HG03039 (cell line): ENCODE data around the gene HTR3C.
"Not testable (repeated sequence)": the region's sequence is repeated elsewhere in the genome, so short reads cannot be mapped to it uniquely, and the experiment has no call there.

Source experiments
- ATAC-seq: cut with Tn5 transposase; IDR thresholded peaks from one replicate; pipeline ENCODE4 v1.9.1; 2021; ENCODE audit warnings: mild to moderate bottlenecking, moderate library complexity; ENCODE audit not compliant: unreplicated experiment

HTR3C gene

DNA sequence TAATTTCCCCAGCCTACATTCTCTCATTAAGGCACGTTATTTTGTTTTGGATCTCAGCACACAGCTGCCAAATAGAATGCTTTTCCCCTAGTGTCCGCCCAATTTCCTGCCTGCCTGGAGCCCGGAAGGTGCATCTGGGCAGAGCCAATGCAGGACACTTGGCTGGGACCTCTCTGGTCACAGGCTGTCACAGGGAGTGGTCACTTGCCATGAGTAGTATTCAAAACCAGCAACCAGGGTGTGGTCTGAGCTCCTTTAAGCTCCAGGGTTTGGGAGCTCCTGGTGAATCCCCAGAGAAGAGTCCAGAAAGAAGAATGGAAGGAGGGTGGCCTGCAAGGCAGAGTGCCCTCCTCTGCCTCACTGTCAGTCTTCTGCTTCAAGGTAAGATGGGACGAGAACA is at the start of gene HTR3C:
Gene HTR3C (plus strand): TSS at position 281 of the 400 bp plus-strand sequence. CDS start 34 bp downstream, at position 315.
- ATAC-seq, result no peak

DNA sequence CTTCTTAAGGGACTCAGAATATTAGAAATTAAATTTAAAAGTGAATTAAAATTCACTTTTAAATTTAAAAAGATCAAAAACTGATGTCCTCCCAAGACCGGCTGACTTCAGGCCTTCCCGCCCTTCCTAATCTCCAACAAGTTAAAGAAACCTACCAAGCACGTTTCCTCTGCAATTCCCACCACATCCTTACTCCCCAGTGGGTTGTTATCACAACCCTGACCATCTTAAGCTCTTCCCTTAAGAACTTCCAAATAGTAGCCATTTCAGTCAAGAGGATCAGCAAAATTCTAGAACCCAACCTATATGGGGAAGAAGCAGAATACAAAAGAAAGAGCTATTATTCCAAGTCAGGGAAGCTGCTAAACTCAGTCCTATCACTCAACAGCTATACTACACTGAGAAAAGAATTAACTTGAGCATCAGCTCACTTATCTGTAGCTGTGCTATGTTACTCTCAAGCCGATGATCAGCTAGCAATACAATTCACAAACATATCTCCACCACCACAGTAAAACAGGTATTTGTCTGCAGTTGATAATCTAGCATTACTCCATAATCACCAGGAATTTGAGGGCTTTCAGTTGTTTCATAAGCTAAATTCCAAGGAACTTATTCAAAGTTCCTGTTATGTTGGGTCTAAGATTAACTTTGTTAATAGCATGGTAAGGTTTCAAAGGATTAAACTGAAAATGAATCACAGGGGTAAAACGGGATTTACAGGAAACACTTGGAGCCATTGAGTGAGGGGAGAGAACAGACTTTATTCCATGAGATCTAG is 49.5 kb upstream of the HTR3C start:
- no peak for ATAC-seq

- no peak for ATAC-seq
Measured at GRCh38 chr3:184004476-184004875, 48.4 kb upstream of the HTR3C start.

DNA sequence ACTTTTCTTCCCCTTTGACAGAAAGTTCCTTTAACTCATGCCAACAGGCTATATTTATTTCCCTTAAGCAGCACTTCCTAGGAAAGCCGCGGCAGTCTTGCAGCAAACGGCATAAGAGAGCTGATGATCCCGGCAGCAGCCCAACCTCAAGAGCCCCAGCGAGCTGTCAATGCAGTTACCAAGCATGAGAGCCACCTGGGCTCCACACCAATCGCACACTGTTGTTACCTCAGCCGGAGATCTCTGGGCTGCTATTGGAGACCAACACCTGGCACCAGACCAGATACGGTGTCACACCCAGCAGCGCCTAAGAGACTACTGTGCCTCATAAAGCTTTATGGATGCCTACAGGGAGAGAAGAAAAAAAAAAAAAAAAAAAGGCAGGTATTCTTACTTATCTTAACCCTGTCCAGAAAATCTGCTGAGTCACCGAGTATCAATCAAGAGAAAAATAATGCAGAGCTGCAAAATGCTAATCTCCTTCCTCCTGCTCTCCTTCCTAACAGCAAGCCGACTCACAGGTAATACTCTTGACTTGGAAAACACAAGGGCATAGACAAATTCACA is 46.8 kb upstream of the HTR3C start:
- no peak for ATAC-seq

- ATAC-seq, result not testable (repeated sequence)
Measured at GRCh38 chr3:184007143-184007813, 45.6 kb upstream of the HTR3C start.

DNA sequence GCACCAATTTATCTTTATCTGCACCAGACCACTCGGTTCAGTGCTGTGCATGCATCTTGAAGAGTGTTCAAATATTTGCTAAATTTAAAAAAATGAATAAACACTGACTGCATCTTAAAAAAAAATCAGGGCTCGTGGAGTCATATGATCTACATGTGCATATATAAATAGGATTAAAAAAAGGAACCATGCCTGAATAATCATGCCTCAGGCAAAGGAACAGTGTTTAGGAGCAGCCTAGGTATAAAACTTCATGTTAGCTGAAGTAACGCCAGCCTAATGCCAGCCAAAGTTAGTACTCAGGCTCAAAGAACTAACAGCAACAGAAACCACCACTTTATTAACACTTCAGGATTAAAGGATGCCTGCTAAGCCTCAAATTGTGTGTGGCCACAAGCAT is 44.7 kb upstream of the HTR3C start:
- ATAC-seq, result no peak

GRCh38 chr3:184011230-184011876 is 41.5 kb upstream of the HTR3C start:
- ATAC-seq, result no peak

DNA sequence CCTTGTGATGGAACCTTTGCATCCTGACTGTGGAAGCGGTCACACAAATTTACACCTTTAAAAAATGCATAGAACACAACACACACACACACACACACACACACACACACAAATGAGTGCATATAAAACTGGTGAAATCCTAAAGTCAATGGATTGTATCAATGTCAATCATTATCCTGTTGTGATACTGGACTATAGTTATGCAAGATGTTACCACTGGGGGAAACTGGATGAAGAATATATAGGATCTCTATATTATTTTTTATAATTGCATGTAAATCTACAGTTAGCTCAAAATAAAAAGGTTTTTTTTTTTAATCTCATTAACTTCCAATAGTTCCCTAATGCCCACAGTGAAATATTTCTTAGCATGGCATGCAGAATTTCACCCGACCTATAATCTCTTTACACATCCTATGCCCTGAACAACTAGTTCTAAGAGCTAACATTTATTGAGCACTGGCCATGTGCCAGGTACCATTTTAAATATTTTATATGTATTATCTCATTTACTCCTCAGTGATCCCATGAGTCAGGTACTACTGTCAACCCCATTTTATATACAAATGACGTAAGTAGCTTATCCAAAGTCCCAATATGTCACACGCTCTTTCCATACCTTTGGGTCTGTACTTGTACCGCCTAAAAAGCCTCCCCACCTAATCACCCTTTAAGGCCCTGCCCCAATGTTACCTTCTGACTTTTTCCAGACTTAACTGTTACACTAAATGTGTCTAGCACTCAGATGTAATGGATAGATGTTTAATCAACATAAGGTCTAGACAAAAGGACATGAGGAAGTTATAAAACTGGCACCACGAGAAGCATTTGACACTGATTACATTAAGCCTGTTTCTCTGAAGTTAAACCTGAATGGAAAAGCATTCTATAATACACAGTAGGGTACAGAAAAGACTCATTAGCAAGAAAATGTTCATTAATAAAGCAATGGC is 40.6 kb upstream of the HTR3C start:
- no peak for ATAC-seq

DNA sequence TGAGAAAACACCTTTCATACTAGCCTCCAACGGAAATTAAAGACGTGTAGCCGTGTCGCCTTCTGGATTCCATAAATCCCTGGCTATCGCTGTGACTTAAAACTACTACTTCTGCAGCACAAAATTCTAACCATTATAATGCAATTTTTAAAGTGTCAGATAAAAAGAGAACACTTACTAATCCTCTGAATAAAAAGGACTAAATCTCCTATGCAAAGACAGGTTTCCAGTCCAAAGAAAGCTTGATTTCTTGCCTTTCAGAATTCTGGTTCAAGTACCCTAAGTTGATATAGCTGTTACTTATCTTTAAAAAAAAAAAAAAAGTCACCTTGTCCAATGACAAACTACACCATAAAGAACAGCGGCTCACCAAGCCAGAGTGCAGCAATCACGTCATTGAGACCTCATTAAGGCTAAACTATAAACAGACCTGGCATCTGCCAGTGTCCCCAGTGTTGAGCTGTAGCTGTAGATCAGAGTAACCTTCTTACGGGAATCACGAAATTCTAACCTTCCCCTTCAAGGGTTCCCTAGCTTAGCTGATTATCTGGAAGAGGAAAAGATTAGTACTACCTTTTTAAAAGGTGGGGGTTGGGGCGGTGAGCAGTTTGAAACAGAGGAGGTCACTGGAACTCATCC is 37.3 kb upstream of the HTR3C start:
- ATAC-seq, result no peak

DNA sequence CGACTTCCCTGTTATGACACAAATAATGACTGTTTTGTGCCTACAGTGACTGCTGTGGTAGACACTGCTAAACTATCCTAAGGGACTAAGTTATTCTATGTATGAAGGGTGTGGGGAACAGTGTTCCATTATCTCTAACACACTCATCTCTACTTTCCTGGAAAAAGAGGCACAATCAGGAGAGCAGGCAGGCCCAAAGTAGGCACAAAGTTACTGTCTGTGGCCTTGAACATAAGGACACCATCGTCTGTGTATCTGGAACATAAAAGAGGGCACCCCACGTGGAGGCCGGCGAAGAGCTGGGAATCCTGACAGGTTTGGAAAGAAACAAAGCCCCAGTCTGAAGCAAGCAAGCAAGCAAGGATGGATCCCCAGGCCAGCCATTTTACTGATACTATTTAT is 36.7 kb upstream of the HTR3C start:
- no peak for ATAC-seq

DNA sequence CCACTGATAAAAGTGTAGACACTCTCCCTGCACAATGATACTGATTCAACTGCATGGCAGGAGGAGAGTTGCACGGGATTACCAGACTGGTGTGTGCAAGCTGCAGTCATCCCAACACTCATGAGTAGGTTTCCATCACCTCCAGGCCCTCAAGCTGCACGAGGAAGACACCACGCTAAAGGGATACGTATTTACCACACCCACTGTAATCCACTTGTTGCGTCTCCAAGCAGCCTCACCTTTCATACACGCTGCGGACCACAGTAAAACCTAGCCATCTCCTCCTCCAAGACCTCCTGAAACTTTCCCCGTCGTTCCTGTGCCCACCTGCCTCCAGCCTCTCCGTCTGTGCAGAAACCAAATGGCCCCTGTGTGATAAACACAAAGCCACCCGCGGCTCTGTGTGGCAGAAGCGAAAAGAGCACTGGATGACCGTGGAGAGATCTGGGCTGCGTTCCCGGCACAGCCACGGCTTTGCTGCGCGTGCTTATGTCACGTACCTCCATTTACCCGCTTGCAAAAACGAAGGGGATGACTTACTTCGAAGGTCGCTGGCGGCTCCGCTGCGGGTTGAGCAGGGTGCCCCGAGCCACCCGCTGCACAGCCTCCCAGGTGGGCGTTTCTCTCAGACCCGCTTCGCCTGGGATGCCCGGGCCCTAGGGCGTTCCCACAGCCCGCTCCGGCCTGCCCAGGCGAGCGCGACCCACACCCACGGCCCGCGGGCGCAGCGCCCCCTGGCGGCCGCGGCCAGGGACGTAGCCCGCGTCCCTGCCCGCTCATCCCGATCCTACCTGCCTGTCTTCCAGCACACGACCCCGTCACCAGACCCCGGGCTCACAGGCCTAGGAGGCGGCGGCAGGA is 35.8 kb upstream of the HTR3C start:
- peak; percentile 84 for ATAC-seq

GRCh38 chr3:184017672-184018423 is 35.0 kb upstream of the HTR3C start, which contains the start of gene ABCC5:
Gene ABCC5 (minus strand): TSS chr3:184017884. CDS start chr3:184014392, 3,492 bp downstream.
- peak; percentile 89 for ATAC-seq

GRCh38 chr3:184018424-184018973 is 34.3 kb upstream of the HTR3C start:
- ATAC-seq, result no peak

GRCh38 chr3:184022323-184022722 is 30.5 kb upstream of the HTR3C start:
- no peak for ATAC-seq

DNA sequence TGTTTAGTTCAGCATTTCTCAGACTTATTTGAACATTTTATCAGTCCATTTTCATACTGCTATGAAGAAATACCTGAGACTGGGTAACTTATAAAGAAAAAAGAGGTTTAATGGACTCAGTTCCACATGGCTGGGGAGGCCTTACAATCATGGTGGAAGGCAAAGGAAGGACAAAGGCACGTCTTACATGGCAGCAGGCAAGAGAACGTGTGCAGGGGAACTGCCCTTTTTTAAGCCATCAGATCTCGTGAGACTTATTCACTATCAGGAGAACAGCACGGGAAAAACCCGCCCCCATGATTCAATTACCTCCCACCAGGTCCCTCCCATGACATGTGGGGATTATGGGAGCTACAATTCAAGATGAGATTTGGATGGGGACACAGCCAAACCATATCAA is 27.6 kb upstream of the HTR3C start:
- ATAC-seq, result not testable (repeated sequence)

DNA sequence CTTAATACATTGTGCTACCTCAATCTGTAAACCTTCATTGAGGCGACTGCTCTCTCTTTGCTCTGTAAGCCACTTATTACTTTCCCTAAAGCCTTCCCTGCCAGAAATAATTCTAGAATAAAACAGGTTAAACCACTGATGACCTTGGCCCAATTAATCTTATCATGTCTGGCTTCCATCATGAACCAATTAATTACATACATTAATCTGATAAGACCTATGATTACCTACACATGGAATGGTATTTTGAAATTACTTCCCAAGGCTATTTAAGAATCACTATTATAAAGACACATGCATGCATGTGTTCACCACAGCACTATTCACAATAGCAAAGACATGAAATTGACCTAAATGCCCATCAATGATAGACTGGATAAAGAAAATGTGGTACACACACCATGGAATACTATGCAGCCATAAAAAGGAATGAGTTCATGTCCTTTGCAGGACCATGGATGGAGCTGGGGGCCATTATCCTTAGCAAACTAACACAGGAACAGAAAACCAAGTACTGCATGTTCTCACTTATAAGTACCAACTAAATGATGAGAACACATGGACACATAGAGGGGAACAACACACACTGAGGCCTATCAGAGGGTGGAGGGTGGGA is 24.5 kb upstream of the HTR3C start:
- not testable (repeated sequence) for ATAC-seq

DNA sequence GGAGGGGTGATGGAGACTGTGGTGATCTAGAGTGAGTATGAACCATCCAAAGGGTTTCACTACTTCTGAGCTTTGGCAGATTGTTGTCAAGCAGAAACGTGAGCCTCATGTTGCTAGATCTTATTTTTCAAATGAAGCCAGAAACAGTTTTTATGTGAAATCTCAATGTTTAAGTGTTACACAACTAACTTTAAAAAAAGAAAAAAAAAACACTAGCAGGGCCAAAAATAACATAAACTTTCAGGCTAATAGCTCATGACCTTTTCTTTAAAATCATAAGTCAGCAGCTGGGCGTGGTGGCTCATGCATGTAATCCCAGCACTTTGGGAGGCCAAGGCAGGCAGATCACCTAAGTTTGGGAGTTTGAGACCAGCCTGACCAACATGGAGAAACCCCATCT is 23.4 kb upstream of the HTR3C start:
- no peak for ATAC-seq
